Measurements from ENCODE around the gene SEPTIN1. TPM values are rescaled to one million over a fixed set of nuclear protein-coding genes. Genes with fewer than 3 reads are reported as not detected.

Gene SEPTIN1
- total RNA-seq, 4 donors from 2014 or later, result 0.86 to 2.5 (median 1.4) TPM

DNA sequence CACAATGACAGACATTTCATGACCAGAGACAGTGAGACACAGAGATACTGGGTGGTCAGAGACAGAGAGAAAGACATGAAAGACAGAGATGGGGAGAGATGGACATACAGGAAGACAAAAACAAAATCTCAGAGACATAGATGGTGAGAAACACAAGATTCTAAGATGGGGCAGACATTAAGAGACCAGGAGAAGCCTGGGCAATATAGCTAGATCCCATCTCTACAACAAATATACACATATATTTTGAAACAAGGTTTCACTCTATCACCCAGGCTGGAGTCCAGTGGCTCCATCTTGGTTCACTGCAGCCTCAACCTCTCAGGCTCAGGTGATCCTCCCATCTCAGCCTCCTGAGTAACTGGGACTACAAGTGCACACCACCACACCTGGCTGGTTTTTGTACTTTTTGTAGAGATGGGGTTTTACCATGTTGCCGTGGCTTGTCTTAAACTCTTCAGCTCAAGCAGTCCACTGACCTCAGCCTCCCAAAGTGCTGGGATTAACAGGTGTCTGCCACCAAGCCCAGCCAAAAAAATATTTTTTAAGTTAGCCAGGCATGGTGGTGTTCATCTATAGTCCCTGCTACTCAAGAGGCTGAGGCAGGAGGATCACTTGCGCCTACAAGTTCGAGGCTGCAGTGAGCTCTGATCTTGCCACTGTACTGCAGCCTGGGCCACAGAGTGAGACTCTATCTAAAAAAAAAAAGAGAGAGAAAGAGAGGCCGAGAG is 2.1 kb downstream of the SEPTIN1 start:
- H3K4me1 ChIP-seq, result peaks cover 13 to 29% (median 28%) of the 10 kb centered on the region in 4 donors
- WGBS, result 83% methylated on average over 3 of the region's 4 CpGs
- no peaks in the 10 kb centered on the region for H3K9me3 ChIP-seq
- TF ChIP-seq, protein P1, sequence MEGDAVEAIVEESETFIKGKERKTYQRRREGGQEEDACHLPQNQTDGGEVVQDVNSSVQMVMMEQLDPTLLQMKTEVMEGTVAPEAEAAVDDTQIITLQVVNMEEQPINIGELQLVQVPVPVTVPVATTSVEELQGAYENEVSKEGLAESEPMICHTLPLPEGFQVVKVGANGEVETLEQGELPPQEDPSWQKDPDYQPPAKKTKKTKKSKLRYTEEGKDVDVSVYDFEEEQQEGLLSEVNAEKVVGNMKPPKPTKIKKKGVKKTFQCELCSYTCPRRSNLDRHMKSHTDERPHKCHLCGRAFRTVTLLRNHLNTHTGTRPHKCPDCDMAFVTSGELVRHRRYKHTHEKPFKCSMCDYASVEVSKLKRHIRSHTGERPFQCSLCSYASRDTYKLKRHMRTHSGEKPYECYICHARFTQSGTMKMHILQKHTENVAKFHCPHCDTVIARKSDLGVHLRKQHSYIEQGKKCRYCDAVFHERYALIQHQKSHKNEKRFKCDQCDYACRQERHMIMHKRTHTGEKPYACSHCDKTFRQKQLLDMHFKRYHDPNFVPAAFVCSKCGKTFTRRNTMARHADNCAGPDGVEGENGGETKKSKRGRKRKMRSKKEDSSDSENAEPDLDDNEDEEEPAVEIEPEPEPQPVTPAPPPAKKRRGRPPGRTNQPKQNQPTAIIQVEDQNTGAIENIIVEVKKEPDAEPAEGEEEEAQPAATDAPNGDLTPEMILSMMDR (IDR thresholded peaks at IDR 0.05), result no peak
- no peak for TF ChIP-seq POLR2AphosphoS5 (IDR thresholded peaks at IDR 0.05)
- no peak for TF ChIP-seq POLR2A (IDR thresholded peaks at IDR 0.05; ENCODE audit: low read depth)
- no peak for TF ChIP-seq EP300 (IDR thresholded peaks at IDR 0.05)
- H3K27me3 ChIP-seq, result no peaks in the 10 kb centered on the region
- H3K36me3 ChIP-seq, result no peaks in the 10 kb centered on the region
- H3K4me3 ChIP-seq, result no peak overlapping the region
- no peak for DNase-seq (ENCODE audit: extremely low spot score)
- no peak overlapping the region for H3K27ac ChIP-seq (replicated peaks in 1 of 4)
- intact Hi-C loops (cut with DNase I), result no loop called here

DNA sequence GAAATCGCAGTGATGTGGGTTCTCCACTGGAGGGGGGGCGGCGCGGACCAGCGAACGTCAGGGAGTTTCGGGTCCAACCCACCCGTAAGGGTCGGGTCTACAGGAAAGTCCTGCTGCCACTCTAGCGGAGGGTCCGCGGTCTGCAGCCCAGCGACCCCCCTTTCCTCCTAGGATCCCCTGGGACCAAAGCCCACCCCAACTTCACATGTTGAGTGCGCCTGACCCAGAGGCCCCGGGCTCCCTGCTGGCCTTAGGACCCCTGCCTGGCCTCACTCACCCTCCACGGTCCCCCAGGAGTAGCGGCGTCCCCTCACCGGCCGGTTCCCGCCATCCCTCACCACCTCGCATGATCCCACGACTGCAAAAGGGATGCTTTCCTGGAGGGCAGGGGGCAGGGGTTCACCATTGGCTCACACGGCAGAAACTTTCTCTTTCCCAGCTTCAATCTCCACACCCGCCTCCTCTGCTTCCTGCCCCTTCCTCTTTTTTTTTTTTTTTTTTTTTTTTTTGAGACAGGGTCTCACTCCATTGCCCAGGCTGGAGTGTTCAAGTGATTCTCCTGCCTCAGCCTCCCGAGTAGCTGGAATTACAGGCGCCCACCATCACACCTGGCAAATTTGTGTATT is 3.1 kb downstream of the SEPTIN1 start:
- WGBS, result 39% methylated on average over 18 of the region's 27 CpGs
- TF ChIP-seq POLR2AphosphoS5 (IDR thresholded peaks at IDR 0.05), result no peak
- TF ChIP-seq, protein P1 (IDR thresholded peaks at IDR 0.05), result peak in 1 of 3 experiments; percentile 4
- no peaks in the 10 kb centered on the region for H3K9me3 ChIP-seq
- DNase-seq (ENCODE audit: extremely low spot score), result no peak
- H3K27me3 ChIP-seq, result no peaks in the 10 kb centered on the region
- no peaks in the 10 kb centered on the region for H3K36me3 ChIP-seq
- peak overlapping the region; percentile 98 to 100 (median 99) for H3K27ac ChIP-seq (replicated peaks in 1 of 4)
- H3K4me1 ChIP-seq, result peaks cover 13 to 29% (median 28%) of the 10 kb centered on the region in 4 donors
- intact Hi-C loops (cut with DNase I), result no loop called here
- H3K4me3 ChIP-seq, result peak overlapping the region; percentile 68 to 79 (median 71)

DNA sequence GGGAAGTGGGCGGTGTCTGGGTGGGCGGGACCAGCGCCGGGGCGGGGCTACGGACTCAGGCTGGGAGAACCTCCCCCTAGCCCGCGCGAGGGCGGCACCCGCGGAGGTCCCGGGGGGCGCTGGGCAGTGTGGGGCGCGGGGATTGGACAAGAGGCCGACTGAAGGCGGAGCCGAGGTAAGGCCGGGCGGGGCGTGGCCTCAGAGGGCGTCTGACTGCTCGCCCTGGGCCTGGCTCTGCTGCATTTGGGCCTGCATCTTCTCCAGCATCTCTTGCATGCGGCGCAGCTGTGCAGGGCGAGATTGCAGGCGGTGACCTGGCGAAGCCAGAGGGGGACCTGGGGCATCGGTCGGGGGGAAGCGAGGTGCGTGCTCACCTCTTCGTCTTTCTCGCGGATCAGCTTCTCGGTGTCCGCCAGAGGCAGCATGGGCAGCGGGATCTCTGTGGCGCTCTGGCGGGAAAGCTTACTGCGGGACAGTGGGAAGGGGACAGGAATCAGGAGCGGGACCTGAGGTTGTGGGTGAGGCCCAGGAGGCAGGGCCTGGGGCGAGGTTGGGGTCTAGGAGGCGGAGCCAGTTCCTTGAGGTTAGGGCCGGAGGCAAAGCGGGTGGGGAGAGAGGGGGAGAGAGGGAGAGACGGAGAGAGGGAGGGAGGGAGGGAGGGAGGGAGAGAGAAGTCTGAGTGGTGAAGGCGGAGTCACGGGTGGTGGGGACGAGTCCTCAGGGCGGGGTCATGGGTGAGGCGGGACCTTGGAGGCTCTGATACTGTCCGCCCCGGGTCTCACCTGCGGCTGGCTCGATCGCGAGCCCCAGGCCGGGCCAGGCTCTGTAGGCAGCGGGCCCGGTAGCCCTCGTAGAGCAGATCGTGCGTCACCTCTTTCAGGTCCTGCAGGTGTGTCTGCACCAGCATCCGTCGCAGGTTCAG is 3.9 kb downstream of the SEPTIN1 start:
- Histone ChIP-seq H3K4me3 (peak overlapping the region; percentile 68 to 79 (median 71)), H3K9me3 (no peaks in the 10 kb centered on the region), H3K36me3 (no peaks in the 10 kb centered on the region), H3K4me1 (peaks cover 13 to 29% (median 28%) of the 10 kb centered on the region in 4 donors), H3K27me3 (no peaks in the 10 kb centered on the region), H3K27ac (replicated peaks in 1 of 4) (peak overlapping the region; percentile 98 to 100 (median 99))
- DNase-seq (ENCODE audit: extremely low spot score), result peak; percentile 100
- intact Hi-C loops (cut with DNase I), result no loop called here
- TF ChIP-seq POLR2AphosphoS5 (IDR thresholded peaks at IDR 0.05) (peak; percentile 68 to 78), EP300 (IDR thresholded peaks at IDR 0.05) (no peak)
- TF ChIP-seq, protein P1 (IDR thresholded peaks at IDR 0.05), result peak in 1 of 3 experiments; percentile 24
- WGBS, result under 1% methylated on average over 31 of the region's 67 CpGs

DNA sequence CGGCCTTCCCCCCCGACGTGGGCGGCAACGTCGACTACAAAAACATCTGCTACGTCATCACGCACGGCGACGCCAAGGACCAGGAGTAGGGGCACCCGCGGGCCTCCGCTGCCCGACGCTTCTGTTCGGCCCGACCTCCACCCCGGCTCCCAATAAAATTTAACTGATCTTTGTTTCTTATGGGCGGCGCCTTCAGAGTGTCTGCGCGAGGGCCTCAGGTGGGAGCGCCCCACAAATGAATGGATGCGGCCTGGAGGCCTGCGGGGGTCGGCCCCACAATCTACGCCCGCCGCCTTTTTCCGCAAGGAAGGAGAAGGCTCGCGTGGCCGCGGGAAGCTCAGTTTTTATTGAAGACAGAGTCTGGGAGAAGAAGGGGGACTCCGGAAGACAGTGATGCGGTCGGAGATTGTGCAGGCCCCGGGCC is 4.5 kb downstream of the SEPTIN1 start:
- peak; percentile 98 for DNase-seq (ENCODE audit: extremely low spot score)

More for the DNA sequence above, 4.5 kb downstream of the SEPTIN1 start:
- Histone ChIP-seq H3K4me3 (peak overlapping the region; percentile 68 to 79 (median 71)), H3K27me3 (no peaks in the 10 kb centered on the region), H3K9me3 (no peaks in the 10 kb centered on the region), H3K27ac (replicated peaks in 1 of 4) (peak overlapping the region; percentile 98 to 100 (median 99)), H3K4me1 (peaks cover 13 to 29% (median 28%) of the 10 kb centered on the region in 4 donors), H3K36me3 (no peaks in the 10 kb centered on the region)
- TF ChIP-seq, protein P1 (IDR thresholded peaks at IDR 0.05), result no peak
- peak; percentile 70 for TF ChIP-seq POLR2A (IDR thresholded peaks at IDR 0.05; ENCODE audit: low read depth)
- TF ChIP-seq POLR2AphosphoS5 (IDR thresholded peaks at IDR 0.05), result peak; percentile 85 to 94
- intact Hi-C loops (cut with DNase I), result no loop called here
- 3% methylated on average over 12 of the region's 39 CpGs for WGBS

Data from esophagus muscularis mucosa (tissue), 4 donors.